Measurements from ENCODE around the gene HGFAC. TPM values are rescaled to one million over a fixed set of nuclear protein-coding genes. Genes with fewer than 3 reads are reported as not detected.

HGFAC gene
- total RNA-seq, 2 donors from 2014 or later, result not detected

GRCh38 chr4:3430524-3430923 lies 11.2 kb upstream of the HGFAC start:
- no peak overlapping the region for H3K4me3 ChIP-seq
- no peak for TF ChIP-seq CTCF (IDR thresholded peaks at IDR 0.05)
- H3K9me3 ChIP-seq, result no peaks in the 10 kb centered on the region
- H3K36me3 ChIP-seq, result peaks cover 13% of the 10 kb centered on the region
- no peak overlapping the region for H3K27ac ChIP-seq
- no peaks in the 10 kb centered on the region for H3K4me1 ChIP-seq
- DNase-seq (ENCODE audit: low spot score), result no peak
- H3K27me3 ChIP-seq, result no peaks in the 10 kb centered on the region

GRCh38 chr4:3431446-3431993 lies 10.2 kb upstream of the HGFAC start:
- H3K36me3 ChIP-seq, result peaks cover 13% of the 10 kb centered on the region
- H3K4me1 ChIP-seq, result no peaks in the 10 kb centered on the region
- H3K9me3 ChIP-seq, result no peaks in the 10 kb centered on the region
- H3K27me3 ChIP-seq, result no peaks in the 10 kb centered on the region
- H3K4me3 ChIP-seq, result no peak overlapping the region
- H3K27ac ChIP-seq, result no peak overlapping the region
- DNase-seq (ENCODE audit: low spot score), result no peak
- no peak for TF ChIP-seq CTCF (IDR thresholded peaks at IDR 0.05)

- TF ChIP-seq CTCF (IDR thresholded peaks at IDR 0.05), result no peak
- no peak for DNase-seq (ENCODE audit: low spot score)
- H3K4me1 ChIP-seq, result no peaks in the 10 kb centered on the region
- no peak overlapping the region for H3K27ac ChIP-seq
- no peaks in the 10 kb centered on the region for H3K9me3 ChIP-seq
- H3K27me3 ChIP-seq, result no peaks in the 10 kb centered on the region
- peaks cover 13% of the 10 kb centered on the region for H3K36me3 ChIP-seq
- no peak overlapping the region for H3K4me3 ChIP-seq
Measured at GRCh38 chr4:3432381-3432790, 9.4 kb upstream of the HGFAC start.

GRCh38 chr4:3433138-3433869 lies 8.5 kb upstream of the HGFAC start:
- Histone ChIP-seq H3K4me3 (no peak overlapping the region), H3K4me1 (no peaks in the 10 kb centered on the region), H3K9me3 (no peaks in the 10 kb centered on the region), H3K27me3 (no peaks in the 10 kb centered on the region), H3K36me3 (peaks cover 13% of the 10 kb centered on the region), H3K27ac (no peak overlapping the region)
- no peak for TF ChIP-seq CTCF (IDR thresholded peaks at IDR 0.05)
- DNase-seq (ENCODE audit: low spot score), result no peak

- no peak overlapping the region for H3K4me3 ChIP-seq
- no peaks in the 10 kb centered on the region for H3K27me3 ChIP-seq
- DNase-seq (ENCODE audit: low spot score), result no peak
- no peak for TF ChIP-seq CTCF (IDR thresholded peaks at IDR 0.05)
- no peaks in the 10 kb centered on the region for H3K4me1 ChIP-seq
- no peak overlapping the region for H3K27ac ChIP-seq
- no peaks in the 10 kb centered on the region for H3K9me3 ChIP-seq
- peaks cover 8% of the 10 kb centered on the region for H3K36me3 ChIP-seq
Measured at GRCh38 chr4:3434881-3435685, 6.7 kb upstream of the HGFAC start.
